ENCODE data around the gene NOD2.

DNA sequence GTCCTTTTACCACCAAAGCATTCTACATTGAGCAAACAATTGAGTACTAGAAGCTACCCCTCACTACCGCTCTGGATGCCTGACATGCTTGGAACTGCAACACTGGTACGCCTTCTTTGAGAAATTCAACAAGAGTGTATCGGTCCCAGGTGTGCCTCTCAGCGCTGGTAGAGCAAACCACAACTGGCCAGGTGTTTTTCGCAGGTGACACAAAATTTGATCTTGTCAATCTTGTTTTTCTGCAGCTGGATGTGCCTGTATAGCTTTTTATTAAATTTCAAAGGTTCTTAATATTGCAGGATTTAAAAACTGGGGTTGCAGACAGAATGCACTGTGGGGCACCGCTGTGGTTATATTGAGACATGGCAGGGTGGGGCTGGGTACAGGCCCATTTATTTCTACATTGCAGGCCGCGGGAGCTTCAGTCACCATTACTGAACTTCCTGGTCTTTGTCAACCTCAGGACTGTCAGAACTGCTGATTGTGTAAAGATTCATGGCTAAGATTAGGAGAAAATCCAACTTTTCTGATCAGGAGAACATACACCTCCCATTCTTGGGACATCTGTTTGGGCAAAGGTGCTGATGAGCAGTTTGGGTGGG, 7.8 kb upstream of the NOD2 start:
- no peak for TF ChIP-seq CTCF (conservative IDR thresholded peaks at IDR 0.05)
- TF ChIP-seq ZFX (IDR thresholded peaks at IDR 0.05), result no peak

Data from C4-2B (cell line).